Right ventricle myocardium superior (tissue), 1 donor: ENCODE results near the gene KCNQ4. TPM values are rescaled to one million over a fixed set of nuclear protein-coding genes. Genes with fewer than 3 reads are reported as not detected.
A peak's percentile ranks its signal among the peaks of the same experiment; 100 is the strongest.

Experiments
- ATAC-seq: fragments of 200-7000 bp; cut with Tn5 transposase; one replicate; pipeline ENCODE4 v1.9.1; 2020; ENCODE audit warnings: mild to moderate bottlenecking; ENCODE audit not compliant: poor library complexity
- DNase-seq: peaks from one replicate; pipeline ENCODE4 v3.0.0-alpha.2; 2020
- intact Hi-C: fragments of 100-400 bp; cut with DNase I; formaldehyde crosslinking; loops from one replicate; pipeline ENCODE4 v1.11.2; 2022
- microRNA-seq: library from miRNA; unstranded; fragments of <30 nt; microRNA quantifications from one replicate; pipeline ENCODE4 v1.2.0, GENCODE V29; 2020
- total RNA-seq: library from RNA; stranded (reverse); fragmentation: NEBNext Ultra II Directional; extraction: Animal tissue kit (Norgen Biotek cat#: 25700); gene quantifications from one replicate; pipeline ENCODE4 v1.2.1, GENCODE V29; 2021
- donor health status: DM: no; HTN: yes; CAD: no; lungs with severe emphysema.

The KCNQ4 gene
- total RNA-seq, 1 donor from 2014 or later, result 2.6 TPM

- ATAC-seq (no peak), DNase-seq (no peak)
- intact Hi-C loops, result no loop called here
Observed at GRCh38 chr1:40870135-40870728, 86.6 kb downstream of the KCNQ4 start.

- ATAC-seq (no peak), DNase-seq (no peak)
- intact Hi-C loops, result no loop called here
Observed at GRCh38 chr1:40872276-40872675, 88.7 kb downstream of the KCNQ4 start.

GRCh38 chr1:40873863-40874472 lies 90.4 kb downstream of the KCNQ4 start:
- intact Hi-C loops, result no loop called here
- no peak for ATAC-seq
- DNase-seq, result no peak

- DNase-seq (no peak), ATAC-seq (no peak)
- intact Hi-C loops, result no loop called here
Observed at GRCh38 chr1:40876436-40876761, 92.8 kb downstream of the KCNQ4 start.

- intact Hi-C loops, result no loop called here
- DNase-seq (no peak), ATAC-seq (no peak)
Observed at GRCh38 chr1:40876891-40877290, 93.3 kb downstream of the KCNQ4 start.

- ATAC-seq, result no peak
- intact Hi-C loops, result no loop called here
- peak; percentile 64 for DNase-seq
Observed at GRCh38 chr1:40877698-40878097, 94.1 kb downstream of the KCNQ4 start.

- intact Hi-C loops, result no loop called here
Observed at GRCh38 chr1:40878906-40879305, 95.3 kb downstream of the KCNQ4 start.

GRCh38 chr1:40879482-40880175 lies 96.0 kb downstream of the KCNQ4 start:
- DNase-seq (no peak), ATAC-seq (no peak)
- intact Hi-C loops, result no loop called here

More at GRCh38 chr1:40878906-40879305, 95.3 kb downstream of the KCNQ4 start:
- DNase-seq (no peak), ATAC-seq (no peak)

- DNase-seq, result peak; percentile 48
- ATAC-seq, result no peak
- intact Hi-C loops, result no loop called here
Observed at GRCh38 chr1:40880813-40881549, 97.4 kb downstream of the KCNQ4 start.

- ATAC-seq (peak; percentile 41), DNase-seq (no peak)
- intact Hi-C loops, result no loop called here
Observed at GRCh38 chr1:40884055-40884795, 100.6 kb downstream of the KCNQ4 start.

- DNase-seq (no peak), ATAC-seq (no peak)
- intact Hi-C loops, result no loop called here
Observed at GRCh38 chr1:40886318-40887011, 102.9 kb downstream of the KCNQ4 start.

GRCh38 chr1:40887012-40887378 lies 103.4 kb downstream of the KCNQ4 start:
- ATAC-seq (no peak), DNase-seq (no peak)
- intact Hi-C loops, result no loop called here

- ATAC-seq (no peak), DNase-seq (no peak)
- intact Hi-C loops, result no loop called here
Observed at GRCh38 chr1:40887652-40888051, 104.1 kb downstream of the KCNQ4 start.

Small RNAs within 50 kb of the gene (microRNA-seq; reads per million reads assigned to microRNA genes)
- gene MIR30C1, result 230 reads per million, percentile 64 among the genes with 10 or more reads in this experiment
- 36,926 reads per million, percentile 98 among the genes with 10 or more reads in this experiment for gene MIR30E

Other genes with a start within 250 kb of the KCNQ4 start
- 0.81 TPM for gene RIMS3, start 118.1 kb upstream of the KCNQ4 start, total RNA-seq
- 65.9 TPM for gene NFYC, start 92.1 kb upstream of the KCNQ4 start, total RNA-seq
- 43.6 TPM for gene CITED4, start 78.6 kb downstream of the KCNQ4 start, total RNA-seq
- gene CTPS1, start 195.9 kb downstream of the KCNQ4 start, total RNA-seq, result 7.2 TPM
- 0.22 TPM for gene SLFNL1, start 237.9 kb downstream of the KCNQ4 start, total RNA-seq